GM19328 (cell line): ENCODE data around the gene OST4.
"Not testable (repeated sequence)": the region's sequence is repeated elsewhere in the genome, so short reads cannot be mapped to it uniquely, and the experiment has no call there.

Experiments
- ATAC-seq: cut with Tn5 transposase; IDR thresholded peaks from one replicate; pipeline ENCODE4 v1.9.1; 2021; ENCODE audit warnings: mild to moderate bottlenecking, moderate library complexity; ENCODE audit not compliant: unreplicated experiment

Gene OST4

GRCh38 chr2:27080140-27080469, 8.7 kb upstream of the OST4 start:
- ATAC-seq: no peak

DNA sequence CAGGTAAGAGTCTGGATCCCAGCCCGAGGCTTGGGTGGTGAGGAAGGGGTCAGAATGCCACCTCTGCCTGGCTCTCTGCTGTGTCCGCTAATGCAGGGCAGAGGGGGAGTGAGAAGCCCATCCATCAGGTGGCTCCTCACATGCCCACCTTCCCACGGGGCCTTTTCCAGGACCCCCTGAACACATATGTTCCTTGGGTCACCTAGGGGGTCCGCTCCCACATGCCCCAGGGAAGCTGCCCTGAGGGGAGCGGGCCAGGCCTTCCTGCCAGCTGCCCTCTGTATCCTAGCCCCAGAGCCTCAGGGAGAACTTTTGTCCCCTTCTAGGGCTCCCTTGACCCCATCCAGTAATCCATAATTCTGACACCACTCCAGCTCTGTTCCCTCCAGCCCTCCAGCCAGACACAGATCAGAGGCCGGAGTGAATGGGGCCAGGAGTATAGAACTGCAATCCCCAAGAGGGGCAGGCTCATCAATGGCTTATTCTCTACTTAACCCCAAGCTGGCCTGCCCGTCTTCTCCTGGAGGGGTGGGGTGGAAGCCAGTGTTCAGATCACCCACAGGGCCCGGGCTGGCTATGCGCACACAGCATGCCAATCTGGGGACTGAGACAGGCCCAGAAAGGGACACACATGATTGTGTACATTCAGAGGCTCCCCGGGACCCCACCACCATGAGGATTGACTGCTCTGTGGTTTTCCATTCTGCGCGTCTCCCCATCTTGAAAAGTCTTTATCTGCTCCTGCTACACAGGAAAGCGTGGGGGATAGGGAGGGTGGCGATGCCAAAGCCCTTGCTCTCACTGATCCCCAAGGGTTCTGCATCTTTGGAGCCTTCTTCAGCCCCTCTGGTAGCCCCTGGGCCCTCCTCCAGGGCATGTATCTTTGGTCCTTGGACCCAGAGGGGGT, 8.0 kb upstream of the OST4 start:
- ATAC-seq: no peak

DNA sequence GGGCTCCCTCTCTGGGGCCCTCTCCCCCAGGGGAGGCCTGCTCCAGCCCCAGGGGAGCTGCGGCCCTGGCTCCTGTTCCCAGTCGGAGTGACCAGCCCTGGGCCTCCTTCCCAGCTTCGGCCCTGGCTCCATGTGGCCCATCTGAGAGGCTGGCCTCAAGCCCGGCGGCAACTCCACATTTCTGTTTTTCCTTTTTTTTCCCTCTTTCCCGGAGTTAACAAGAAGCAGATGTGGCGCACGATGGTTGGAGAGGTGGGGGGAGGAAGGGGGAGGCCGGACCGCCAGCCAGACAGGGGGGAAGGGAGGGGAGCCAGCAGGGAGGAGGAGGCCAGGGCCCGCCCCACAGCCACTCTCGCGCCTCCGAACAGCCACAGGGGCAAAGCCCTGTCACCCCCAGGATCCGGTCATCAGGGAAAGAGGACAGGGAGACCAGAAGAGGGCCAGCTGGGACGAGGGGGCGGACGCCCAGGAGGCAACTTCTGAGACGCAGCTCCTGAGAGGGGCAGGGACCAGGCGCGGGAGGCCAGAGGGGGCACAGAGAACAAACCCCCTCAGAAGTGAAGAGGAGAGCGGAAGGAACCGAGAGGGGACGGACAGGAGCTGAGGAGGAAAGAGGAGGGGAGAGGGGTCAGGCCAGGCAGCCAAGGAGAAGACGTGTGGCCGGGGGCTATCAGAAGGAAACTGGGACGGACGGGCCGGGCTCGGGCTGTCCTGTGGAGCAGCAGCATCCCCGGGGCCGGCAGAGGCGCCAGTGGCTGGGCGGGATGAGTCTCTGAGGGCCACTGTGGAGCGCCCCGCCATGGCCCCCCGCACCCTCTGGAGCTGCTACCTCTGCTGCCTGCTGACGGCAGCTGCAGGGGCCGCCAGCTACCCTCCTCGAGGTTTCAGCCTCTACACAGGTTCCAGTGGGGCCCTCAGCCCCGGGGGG, 7.1 kb upstream of the OST4 start, which contains the start of gene EMILIN1:
Gene EMILIN1, plus strand, starts transcription at position 349 of the 928 bp plus-strand sequence. Its CDS starts 451 bp downstream, at position 800.
- ATAC-seq: no peak

DNA sequence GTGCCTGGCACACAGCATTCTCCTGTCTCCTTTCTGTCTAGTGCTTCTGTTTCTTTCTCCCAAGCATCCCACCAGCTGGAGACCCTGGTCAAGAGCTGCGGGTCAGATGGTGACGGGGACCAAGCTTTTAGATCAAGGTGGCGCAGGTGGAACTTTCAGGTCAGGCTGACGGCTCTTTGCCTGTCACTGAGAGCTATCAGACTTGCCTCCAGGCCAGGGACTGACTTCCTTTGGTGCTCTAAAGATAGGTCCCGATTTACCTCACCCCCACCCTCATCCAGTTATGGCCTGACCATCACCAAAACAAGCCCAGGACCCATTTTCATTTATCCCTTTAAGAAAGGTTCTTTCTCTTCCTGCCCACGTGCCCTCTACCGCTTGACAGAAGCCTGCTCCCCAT, 5.8 kb upstream of the OST4 start:
- ATAC-seq: no peak

DNA sequence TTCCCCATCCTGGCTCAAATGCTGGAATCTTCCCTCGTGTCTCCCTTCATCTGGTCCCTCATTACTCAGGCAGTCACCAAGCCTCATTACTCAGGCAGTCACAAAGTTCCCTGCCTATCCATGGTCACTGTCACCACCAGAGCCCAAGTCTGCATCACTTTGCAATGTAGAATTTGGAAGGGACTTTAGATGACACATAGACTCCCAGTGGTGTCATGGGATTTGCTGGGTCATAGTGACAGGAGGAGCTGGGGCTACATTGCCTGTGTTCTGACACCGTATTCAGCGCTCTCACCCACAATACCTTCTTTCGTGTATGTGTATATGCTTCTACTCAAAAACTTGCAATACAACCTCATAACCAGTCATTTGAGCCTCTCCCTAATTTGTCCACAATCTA, 4.9 kb upstream of the OST4 start:
- no peak for ATAC-seq

DNA sequence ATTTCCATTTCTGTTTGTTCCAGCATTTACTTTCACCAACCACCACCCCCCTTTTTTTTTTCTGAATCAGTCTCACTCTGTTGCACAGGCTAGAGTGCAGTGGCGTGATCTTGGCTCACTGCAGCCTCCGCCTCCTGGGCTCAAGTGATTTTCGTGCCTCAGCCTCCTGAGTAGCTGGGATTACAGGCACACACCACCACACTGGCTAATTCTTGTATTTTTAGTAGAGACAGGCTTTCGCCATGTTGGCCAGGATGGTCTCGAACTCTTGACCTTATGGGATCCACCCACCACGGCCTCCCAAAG, 4.1 kb upstream of the OST4 start:
- not testable (repeated sequence) for ATAC-seq

DNA sequence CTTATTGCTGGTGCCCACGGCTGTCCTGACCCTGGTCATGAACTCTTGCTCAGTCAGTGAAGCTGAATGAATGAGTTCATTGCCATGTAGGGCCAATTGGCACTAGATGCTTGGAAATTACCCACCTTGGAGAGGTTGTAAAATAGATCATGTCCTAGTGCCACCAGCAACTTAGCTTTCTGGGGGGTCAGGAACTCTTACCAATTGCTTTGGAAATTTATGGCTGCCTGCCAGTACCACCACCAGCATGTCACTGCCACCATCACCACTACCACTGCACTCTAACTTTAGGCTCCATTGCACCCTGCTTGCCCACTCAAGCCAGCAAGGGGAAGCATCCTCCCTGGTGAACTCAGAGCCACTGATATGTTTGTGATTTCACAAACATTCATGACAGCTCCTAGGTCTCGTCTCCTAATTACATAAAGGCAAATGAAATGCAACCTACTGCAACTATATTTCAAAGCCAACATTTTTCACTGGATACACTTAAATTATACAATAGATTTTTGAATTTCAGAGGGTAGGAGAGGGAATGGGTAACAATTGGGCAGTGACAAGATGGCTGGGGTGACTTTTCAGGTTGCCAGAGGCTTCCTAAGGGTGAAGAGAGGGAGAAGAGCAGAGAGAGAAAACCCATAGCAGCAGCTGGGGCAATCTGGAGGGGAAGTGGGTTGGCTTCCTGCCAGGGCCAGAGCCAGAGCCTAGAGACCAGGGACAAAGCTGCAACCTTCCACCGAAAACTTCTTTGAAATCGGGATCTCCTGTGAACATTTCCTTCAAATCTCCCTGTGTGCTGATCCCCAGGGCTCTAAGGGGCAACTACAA, 3.5 kb upstream of the OST4 start:
- ATAC-seq: no peak

GRCh38 chr2:27073782-27074181, 2.3 kb upstream of the OST4 start:
- ATAC-seq: no peak

- ATAC-seq: no peak
Observed at GRCh38 chr2:27072920-27073319, 1.5 kb upstream of the OST4 start.

- no peak for ATAC-seq
Observed at GRCh38 chr2:27071990-27072830, 756 bp upstream of the OST4 start.

DNA sequence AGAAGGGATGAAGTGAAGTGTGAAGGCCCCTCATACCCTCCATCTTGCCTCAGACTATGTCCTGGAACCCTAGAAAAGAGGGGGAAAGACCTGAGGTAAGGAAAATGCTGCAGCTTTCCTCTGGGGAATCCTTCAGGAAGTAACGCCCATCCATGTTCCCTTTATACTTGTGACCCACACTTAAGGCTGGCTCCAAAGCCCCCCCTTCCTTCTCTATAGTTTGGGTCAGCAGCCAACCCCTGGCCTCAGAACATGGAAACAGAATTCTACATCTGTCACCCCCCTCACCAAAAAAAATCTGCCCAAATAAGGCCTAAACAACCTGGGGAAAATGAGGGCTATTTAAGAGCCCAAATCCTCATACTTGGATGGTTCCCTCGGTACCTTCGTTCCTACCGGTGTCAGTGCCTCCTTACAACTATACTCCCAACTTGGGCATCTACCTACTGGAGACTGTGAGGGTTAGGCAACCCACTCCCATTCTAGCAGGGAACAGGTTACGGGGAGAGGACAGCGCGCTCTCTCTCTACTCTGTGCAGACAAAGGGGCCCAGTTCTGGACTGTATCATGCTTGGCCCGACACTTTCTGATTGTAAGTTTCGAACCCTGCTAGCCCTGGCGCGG, 689 bp downstream of the OST4 start:
- ATAC-seq: no peak

- ATAC-seq: no peak
Observed at GRCh38 chr2:27069961-27070618, 1.4 kb downstream of the OST4 start.

DNA sequence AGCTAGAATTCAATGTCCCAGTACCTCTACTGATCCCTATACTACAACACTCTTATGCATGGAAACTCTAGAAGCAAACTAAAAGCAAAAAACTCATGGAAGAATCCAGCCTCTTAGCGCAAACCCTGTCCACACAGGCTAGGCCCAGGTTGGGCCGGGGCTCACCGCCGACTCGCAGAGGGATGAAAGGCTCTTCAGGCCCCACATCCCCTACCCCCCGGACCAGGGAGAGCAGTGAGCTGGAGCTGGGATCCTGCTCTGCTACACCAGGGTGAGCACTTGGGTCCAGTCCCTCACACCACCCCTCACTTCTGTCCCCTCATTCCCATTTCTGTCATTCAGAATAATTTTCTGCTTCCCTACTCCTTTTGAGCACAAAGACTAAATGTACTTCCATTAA, 2.0 kb downstream of the OST4 start:
- ATAC-seq: no peak

- ATAC-seq: no peak
Observed at GRCh38 chr2:27067385-27067784, 4.1 kb downstream of the OST4 start.

DNA sequence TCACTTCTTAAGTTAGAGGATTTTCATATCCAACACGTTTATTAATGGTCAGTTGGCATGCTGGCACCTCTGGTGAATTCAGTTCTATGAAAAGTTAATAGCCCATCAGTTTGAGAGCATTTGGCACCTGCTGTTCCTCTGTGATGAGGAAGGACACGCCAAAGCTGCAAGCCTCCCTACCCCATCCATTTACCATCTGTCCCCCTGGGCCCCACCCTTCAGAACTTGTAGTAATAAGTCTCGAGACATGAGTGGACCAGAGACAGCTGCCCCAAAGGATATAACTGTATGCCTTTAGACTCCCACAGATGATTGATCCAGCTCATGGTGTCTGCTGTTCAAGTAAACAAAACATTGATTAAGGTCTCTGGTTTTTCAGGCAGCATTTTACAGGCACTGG, 6.3 kb downstream of the OST4 start:
- ATAC-seq: no peak

- ATAC-seq: no peak
Observed at GRCh38 chr2:27060323-27060722, 11.1 kb downstream of the OST4 start.

DNA sequence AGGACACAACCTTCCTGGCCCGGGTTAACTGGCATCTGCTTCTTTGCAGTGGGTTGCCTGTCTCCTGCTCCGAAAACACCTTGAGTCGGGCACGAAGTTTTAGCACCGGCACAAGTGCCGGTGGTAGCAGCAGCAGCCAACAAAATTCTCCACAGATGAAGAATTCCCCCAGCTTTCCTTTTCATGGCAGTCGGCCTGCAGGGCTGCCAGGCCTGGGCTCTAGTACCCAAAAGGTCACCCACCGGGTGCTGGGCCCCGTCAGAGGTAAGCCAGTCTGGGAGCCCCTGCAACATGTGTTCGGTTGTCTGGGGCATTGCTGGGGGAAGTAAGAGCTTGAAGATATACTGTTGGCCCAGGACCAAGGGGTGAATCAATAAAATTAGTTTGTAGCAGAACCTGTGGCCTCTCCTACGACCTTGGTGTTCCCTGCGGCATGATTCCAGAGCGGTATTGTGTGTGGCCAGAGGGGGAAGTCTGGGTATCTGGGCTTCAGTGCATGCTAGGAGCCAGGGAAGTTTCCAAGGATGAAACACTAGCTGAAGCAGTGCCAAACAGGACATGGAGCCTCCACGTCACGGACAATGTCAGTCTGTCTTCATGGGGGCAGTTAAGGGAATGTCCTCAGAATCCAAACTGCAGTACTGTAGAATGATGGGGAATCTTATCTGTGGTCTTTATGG, 12.2 kb downstream of the OST4 start:
- ATAC-seq: no peak

DNA sequence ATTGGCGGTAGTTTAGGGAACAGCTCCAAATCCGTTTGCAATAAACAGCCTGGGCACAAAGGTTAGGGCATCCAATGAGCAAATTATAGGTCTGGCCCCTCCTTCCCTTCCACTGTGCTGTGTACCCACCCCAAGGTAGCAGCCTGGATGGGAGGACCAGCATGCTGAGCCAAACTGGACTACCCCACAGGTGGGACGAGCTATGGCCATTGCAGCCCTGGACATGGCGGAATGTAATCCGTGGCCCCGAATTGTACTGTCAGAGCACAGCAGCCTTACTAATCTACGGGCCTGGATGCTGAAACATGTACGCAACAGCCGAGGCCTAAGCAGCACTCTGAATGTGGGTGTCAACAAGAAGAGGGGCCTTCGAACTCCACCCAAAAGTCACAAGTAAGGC, 13.2 kb downstream of the OST4 start:
- no peak for ATAC-seq

- no peak for ATAC-seq
Observed at GRCh38 chr2:27057184-27057583, 14.3 kb downstream of the OST4 start.
